HUES48 (cell line): ENCODE measurements around the gene CHAC1.
"Not testable (repeated sequence)": the region's sequence is repeated elsewhere in the genome, so short reads cannot be mapped to it uniquely, and the experiment has no call there.

Experiments
- H3K27ac ChIP-seq: one replicate; pipeline ENCODE4 v1.7.0; 2013; ENCODE audit warnings: low read depth, low read length, inconsistent platforms
- H3K27me3 ChIP-seq: 2 replicates; pipeline ENCODE4 v1.6.1; 2013; ENCODE audit warnings: mild to moderate bottlenecking, low read length; ENCODE audit not compliant: control insufficient read depth, insufficient read depth
- H3K36me3 ChIP-seq: 2 replicates; pipeline ENCODE4 v1.6.1; 2013; ENCODE audit warnings: low read length; ENCODE audit not compliant: control insufficient read depth, insufficient read depth
- H3K4me1 ChIP-seq: 2 replicates; pipeline ENCODE4 v1.6.1; 2013; ENCODE audit warnings: mild to moderate bottlenecking, low read length; ENCODE audit not compliant: control insufficient read depth, insufficient read depth
- H3K4me3 ChIP-seq: 2 replicates; pipeline ENCODE4 v1.5.1; 2013; ENCODE audit warnings: mild to moderate bottlenecking, low read depth, low read length
- H3K9ac ChIP-seq: 2 replicates; pipeline ENCODE4 v1.6.1; 2013; ENCODE audit warnings: mild to moderate bottlenecking, low read depth, low read length, moderate library complexity
- H3K9me3 ChIP-seq: 2 replicates; pipeline ENCODE4 v1.6.1; 2013; ENCODE audit warnings: low read length; ENCODE audit not compliant: control insufficient read depth, insufficient read depth

The CHAC1 gene

GRCh38 chr15:40954158-40954848 is 1.0 kb downstream of the CHAC1 start:
- H3K27ac ChIP-seq, H3K27me3 ChIP-seq, H3K9me3 ChIP-seq: not testable (repeated sequence)
- peaks cover 12% of the 10 kb centered on the region for H3K4me1 ChIP-seq
- H3K4me3 ChIP-seq: peak overlapping the region; percentile 86
- peaks cover 24% of the 10 kb centered on the region for H3K36me3 ChIP-seq
- peak overlapping the region; percentile 85; the same call in 1 of the 2 replicates for H3K9ac ChIP-seq

DNA sequence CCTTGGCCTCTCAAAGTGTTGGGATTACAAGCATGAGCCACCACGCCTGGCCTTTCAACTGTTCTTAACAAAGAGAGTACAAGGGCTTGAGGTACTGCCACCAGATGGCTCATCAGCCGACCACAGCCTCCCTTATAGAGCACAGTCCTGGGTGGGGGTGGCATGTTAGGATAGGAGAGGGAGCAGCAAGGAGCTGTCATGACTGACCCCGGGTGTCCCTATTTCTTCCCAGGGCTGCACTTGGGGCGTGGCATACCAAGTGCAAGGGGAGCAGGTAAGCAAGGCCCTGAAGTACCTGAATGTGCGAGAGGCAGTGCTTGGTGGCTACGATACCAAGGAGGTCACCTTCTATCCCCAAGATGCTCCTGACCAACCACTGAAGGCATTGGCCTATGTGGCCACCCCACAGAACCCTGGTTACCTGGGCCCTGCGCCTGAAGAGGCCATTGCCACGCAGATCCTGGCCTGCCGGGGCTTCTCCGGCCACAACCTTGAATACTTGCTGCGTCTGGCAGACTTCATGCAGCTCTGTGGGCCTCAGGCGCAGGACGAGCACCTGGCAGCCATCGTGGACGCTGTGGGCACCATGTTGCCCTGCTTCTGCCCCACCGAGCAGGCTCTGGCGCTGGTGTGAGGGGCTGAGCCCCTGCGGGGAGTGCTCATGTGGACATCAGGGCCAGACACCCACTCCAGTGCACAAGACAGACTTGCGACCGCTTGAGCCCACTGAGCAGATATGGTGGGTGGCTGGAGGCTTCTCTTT is 2.1 kb downstream of the CHAC1 start:
- no peaks in the 10 kb centered on the region for H3K9me3 ChIP-seq
- no peak overlapping the region for H3K4me3 ChIP-seq
- no peak overlapping the region for H3K9ac ChIP-seq
- H3K27me3 ChIP-seq: no peaks in the 10 kb centered on the region
- H3K27ac ChIP-seq: no peak overlapping the region
- H3K4me1 ChIP-seq: peaks cover 16% of the 10 kb centered on the region
- peaks cover 24% of the 10 kb centered on the region for H3K36me3 ChIP-seq

DNA sequence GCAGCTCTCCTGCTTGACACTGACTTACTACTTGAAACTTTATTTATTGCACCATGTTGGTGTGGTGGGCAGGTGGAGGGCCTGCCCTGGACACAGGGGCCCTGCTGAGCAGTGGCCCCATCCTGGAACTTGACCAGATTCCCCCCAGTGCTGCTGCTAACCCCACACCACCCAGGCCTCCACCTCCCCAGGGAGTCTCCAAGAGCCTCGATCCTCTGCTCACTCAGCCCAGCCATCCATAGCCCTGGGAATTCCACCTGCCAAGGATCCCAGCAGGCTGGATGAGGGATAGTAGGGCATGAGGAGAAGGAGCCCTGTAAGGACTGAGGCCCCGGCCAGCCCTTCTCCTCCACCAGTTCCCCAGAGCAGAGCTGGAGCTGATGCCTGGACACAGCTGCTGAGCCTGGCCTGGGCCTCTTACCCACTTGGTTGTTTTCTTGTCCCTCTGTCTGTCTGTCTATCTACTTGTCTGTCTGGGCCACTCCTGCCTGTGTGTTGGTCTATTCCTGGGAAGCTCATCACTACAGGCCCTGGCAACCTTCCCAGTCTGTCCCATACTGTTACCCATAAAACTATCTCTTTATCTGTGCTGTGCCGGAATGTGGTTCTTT is 2.8 kb downstream of the CHAC1 start:
- Histone ChIP-seq H3K27ac (no peak overlapping the region), H3K4me3 (no peak overlapping the region), H3K9me3 (no peaks in the 10 kb centered on the region), H3K4me1 (peaks cover 16% of the 10 kb centered on the region), H3K36me3 (peaks cover 24% of the 10 kb centered on the region), H3K27me3 (no peaks in the 10 kb centered on the region), H3K9ac (no peak overlapping the region)

GRCh38 chr15:40956541-40956982 is 3.3 kb downstream of the CHAC1 start:
- peaks cover 24% of the 10 kb centered on the region for H3K36me3 ChIP-seq
- no peaks in the 10 kb centered on the region for H3K9me3 ChIP-seq
- H3K9ac ChIP-seq: no peak overlapping the region
- peaks cover 16% of the 10 kb centered on the region for H3K4me1 ChIP-seq
- H3K27ac ChIP-seq: no peak overlapping the region
- no peaks in the 10 kb centered on the region for H3K27me3 ChIP-seq
- H3K4me3 ChIP-seq: no peak overlapping the region

- H3K36me3 ChIP-seq: peaks cover 24% of the 10 kb centered on the region
- no peak overlapping the region for H3K27ac ChIP-seq
These were observed 3.8 kb downstream of the CHAC1 start for GRCh38 chr15:40957041-40957555.

GRCh38 chr15:40957581-40958051 is 4.3 kb downstream of the CHAC1 start:
- Histone ChIP-seq H3K4me3 (no peak overlapping the region), H3K9ac (no peak overlapping the region), H3K27me3 (no peaks in the 10 kb centered on the region), H3K27ac (no peak overlapping the region), H3K9me3 (no peaks in the 10 kb centered on the region), H3K4me1 (peaks cover 7% of the 10 kb centered on the region), H3K36me3 (peaks cover 24% of the 10 kb centered on the region)

More at GRCh38 chr15:40957041-40957555, 3.8 kb downstream of the CHAC1 start:
- H3K27me3 ChIP-seq: no peaks in the 10 kb centered on the region
- H3K4me1 ChIP-seq: peaks cover 12% of the 10 kb centered on the region
- H3K9me3 ChIP-seq: no peaks in the 10 kb centered on the region
- H3K9ac ChIP-seq: no peak overlapping the region
- no peak overlapping the region for H3K4me3 ChIP-seq

DNA sequence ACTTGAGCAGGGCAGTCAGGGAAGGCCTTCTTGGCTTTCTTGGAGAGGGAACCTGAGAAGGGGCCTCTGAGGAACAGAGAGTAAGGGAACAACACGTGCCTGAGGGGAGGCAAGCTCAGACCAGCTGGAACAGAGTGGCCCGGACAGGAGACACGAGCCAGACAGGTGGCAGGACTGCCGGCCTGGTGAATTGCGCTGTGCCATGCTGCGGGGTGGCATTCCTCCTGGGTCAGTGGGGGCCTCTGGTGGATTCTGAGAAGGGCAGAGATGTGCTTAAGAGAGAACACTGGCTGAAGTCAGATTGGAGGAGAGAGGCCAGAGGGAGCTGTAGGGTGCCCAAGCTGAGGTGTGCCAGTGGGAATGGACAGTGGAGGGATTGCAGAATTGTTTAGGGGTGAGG is 4.9 kb downstream of the CHAC1 start:
- Histone ChIP-seq H3K27ac (no peak overlapping the region), H3K4me1 (peaks cover 6% of the 10 kb centered on the region), H3K9ac (no peak overlapping the region)

GRCh38 chr15:40958723-40959122 is 5.5 kb downstream of the CHAC1 start:
- no peaks in the 10 kb centered on the region for H3K27me3 ChIP-seq
- H3K4me1 ChIP-seq: peaks cover 6% of the 10 kb centered on the region
- H3K4me3 ChIP-seq: no peak overlapping the region
- no peak overlapping the region for H3K27ac ChIP-seq
- no peak overlapping the region for H3K9ac ChIP-seq
- peaks cover 24% of the 10 kb centered on the region for H3K36me3 ChIP-seq
- H3K9me3 ChIP-seq: no peaks in the 10 kb centered on the region

More for the DNA sequence above, 4.9 kb downstream of the CHAC1 start:
- H3K9me3 ChIP-seq: no peaks in the 10 kb centered on the region
- H3K4me3 ChIP-seq: no peak overlapping the region
- H3K36me3 ChIP-seq: peaks cover 24% of the 10 kb centered on the region
- no peaks in the 10 kb centered on the region for H3K27me3 ChIP-seq

DNA sequence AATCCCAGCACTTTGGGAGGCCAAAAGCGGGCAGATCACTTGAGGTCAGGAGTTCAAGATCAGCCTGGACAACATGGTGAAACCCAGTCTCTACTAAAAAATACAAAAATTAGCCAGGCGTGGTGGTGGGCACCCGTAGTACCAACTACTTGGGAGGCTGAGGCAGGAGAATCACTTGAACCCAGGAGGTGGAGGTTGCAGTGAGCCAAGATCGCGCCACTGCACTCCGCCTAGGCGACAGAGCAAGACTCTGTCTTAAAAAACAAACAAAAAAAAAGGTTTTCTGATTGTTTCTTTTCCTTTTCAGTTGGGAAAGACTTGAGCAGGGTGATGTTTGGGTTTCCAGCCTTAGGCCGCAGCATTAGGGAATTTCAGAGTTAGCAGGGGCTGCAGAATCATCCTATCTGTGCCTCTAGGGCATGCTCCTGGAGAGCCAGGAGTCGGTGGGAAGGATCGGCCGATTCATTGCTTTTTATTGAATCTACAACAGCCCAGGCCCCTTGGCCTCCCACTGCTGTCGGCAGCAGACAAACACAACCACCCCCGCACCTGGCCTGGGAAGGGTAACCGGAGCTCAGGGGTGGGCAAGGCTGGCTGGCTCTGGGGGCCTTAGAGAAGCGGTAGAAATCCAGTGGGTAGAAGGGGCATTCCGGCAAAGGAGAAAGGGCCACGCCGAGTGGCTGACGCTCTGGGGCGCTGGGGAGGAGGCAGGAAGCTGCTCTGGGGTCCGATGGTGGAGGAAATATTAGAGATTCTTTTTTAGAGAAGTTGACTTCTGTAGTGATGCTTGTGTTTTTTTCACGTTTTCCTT is 6.3 kb downstream of the CHAC1 start:
- H3K4me1 ChIP-seq: peaks cover 6% of the 10 kb centered on the region
- H3K9me3 ChIP-seq: no peaks in the 10 kb centered on the region
- no peak overlapping the region for H3K4me3 ChIP-seq
- no peak overlapping the region for H3K9ac ChIP-seq
- H3K27ac ChIP-seq: peak overlapping the region; percentile 36
- peaks cover 24% of the 10 kb centered on the region for H3K36me3 ChIP-seq
- no peaks in the 10 kb centered on the region for H3K27me3 ChIP-seq

DNA sequence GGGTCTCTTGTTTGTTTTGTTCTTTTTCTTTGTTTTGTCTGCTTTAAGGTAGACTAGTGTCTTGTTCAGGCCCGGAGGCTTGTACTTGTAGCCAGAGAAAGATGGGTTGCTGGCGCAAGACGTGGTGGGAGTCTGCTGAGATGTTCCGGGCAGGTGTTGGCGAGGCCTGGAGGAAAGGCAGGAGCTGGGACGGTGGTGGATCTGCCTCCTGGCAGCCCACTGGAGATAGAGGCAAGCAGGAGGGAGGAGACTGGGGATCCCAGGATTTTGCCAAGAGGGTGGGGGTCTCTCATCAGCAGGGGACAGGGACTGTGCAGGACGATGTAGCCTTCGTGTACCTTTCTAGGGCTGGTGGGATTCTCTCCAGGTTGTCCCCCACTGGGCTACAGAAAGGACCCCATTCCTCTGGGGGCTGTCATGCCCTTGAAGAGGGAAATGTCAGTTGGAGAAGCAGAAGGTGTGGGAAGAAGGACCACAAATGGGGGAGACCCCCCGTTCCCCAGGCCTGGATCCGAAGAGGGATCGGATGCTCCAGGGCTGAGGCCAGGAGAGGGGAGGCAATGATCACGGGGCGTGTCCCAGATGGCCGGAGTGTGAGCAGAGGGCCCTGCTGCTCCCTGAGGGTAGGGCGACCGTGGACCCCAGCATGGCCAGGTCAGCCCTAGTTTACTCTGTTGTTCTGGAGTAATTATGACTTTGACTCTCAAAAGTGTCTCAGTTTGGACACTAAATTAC is 7.0 kb downstream of the CHAC1 start:
- Histone ChIP-seq H3K27me3 (no peaks in the 10 kb centered on the region), H3K9me3 (no peaks in the 10 kb centered on the region), H3K4me1 (peaks cover 6% of the 10 kb centered on the region), H3K4me3 (no peak overlapping the region), H3K9ac (no peak overlapping the region), H3K27ac (no peak overlapping the region), H3K36me3 (peaks cover 18% of the 10 kb centered on the region)
